RPMI7951 (cell line): ENCODE data around the gene TLX1. TPM values are rescaled to one million over a fixed set of nuclear protein-coding genes. Genes with fewer than 3 reads are reported as not detected.

ENCODE experiments used
- DNase-seq: peaks from one replicate; pipeline ENCODE4 v3.0.0-alpha.2; 2012; ENCODE audit warnings: low read depth
- total RNA-seq: library from RNA; depleted of rRNA; stranded (reverse); fragments of >200 nt; shearing (Covaris generic); gene quantifications from 2 replicates; pipeline ENCODE4 v1.2.3, GENCODE V29; 2014

The TLX1 gene
- total RNA-seq, 1 experiment from 2014 or later, result not detected

GRCh38 chr10:101112799-101113594 lies 18.1 kb upstream of the TLX1 start:
- DNase-seq, result no peak

- no peak for DNase-seq
These were observed 17.2 kb upstream of the TLX1 start for GRCh38 chr10:101113890-101114403.

DNA sequence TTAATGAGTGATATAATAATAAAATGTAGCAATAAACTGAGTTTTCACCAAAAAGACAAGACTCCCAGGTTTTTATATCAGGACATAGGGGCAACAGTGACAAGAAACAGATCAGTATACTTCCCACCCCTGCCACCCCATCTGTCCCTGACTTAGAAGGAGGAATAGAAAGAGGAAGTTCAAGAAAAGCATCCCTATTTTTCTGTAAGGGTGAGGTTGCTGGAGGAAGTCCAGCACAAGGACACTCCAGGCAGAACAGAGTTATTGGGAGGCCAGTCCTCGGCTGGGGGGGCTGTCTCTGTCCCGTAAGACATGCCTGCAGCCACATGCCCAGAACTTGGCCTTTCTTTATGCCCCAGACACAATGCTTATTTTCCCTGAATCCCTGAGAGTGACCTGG lies 16.5 kb upstream of the TLX1 start:
- no peak for DNase-seq

GRCh38 chr10:101116754-101117153 lies 14.3 kb upstream of the TLX1 start:
- no peak for DNase-seq

DNA sequence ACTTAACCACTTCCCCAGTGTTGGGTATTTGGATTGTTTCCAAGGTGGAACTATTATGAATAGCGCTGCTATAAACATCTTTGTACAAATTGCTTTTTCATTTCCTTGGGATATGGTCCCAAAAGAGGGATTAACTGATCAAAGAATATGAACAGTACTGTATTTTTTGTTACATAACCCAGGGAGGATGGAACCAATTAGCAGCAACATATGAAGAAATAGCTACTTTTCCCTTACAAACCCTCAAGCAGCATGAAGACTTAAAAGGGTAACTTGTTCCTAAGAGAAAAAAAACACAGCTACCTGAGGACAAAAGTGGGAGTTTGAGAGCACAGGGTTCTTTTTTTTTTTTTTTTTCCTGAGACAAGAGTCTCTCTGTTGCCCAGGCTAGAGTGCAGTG lies 13.1 kb upstream of the TLX1 start:
- DNase-seq, result no peak

- no peak for DNase-seq
These were observed 10.6 kb upstream of the TLX1 start for GRCh38 chr10:101120520-101120883.

DNA sequence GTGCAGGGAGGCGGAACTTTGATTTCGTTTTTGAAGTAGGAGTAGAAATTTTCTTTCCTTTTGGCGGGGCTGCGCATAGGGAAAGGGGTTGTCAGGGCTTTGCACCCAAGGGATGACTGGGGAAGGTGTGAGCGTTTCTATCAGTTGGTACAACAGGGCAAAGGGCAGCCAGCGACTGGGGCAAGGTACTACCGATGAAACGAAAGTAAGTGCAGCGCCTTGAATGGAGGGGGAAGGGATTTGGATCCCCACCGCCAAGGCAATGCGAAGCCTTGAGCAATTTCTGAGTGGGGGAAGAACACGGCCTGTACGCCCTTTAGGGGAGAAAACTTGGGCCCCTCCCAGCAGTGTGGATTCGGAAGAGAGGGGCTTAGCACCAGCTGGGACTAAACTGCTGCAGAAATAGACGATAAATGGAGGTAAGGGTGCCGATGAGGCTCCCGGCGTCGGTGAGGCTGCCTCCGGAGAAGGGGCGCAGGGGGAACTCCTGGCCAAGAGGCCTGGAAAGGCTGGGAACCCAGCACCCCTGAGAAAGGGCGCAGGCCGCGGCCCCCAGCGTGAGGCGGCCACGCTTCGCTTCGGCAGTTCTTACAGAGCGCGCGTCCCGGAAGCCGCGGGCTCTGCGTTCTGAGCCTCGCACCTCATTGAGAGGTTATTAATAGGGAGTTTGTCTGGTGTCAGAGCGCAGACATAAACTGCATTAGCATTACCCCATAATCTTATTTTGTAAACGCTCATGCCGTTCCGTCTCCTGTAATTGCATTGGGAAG lies 10.0 kb upstream of the TLX1 start:
- no peak for DNase-seq

DNA sequence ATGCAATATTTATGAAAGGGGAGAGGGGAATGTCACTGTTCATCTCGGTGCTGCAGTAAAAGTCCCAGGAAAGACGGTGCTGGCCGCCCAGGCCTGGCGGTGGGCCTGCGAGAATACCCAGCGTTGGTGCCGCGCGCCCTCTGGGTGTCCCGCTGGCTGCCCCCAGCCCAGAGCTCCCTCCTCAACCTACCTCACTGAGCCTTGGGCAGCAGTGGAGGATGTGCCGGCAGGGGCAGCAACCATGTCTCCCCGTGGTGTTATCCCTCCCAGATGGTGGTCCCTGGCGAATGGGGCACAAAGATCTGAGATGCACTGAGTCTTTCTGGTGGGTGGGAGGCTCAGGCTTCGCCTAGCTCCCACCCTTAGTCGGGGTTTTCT lies 9.5 kb upstream of the TLX1 start:
- DNase-seq, result no peak

- DNase-seq, result no peak
These were observed 8.6 kb upstream of the TLX1 start for GRCh38 chr10:101122270-101123084.

GRCh38 chr10:101123085-101123814 lies 7.8 kb upstream of the TLX1 start:
- no peak for DNase-seq

DNA sequence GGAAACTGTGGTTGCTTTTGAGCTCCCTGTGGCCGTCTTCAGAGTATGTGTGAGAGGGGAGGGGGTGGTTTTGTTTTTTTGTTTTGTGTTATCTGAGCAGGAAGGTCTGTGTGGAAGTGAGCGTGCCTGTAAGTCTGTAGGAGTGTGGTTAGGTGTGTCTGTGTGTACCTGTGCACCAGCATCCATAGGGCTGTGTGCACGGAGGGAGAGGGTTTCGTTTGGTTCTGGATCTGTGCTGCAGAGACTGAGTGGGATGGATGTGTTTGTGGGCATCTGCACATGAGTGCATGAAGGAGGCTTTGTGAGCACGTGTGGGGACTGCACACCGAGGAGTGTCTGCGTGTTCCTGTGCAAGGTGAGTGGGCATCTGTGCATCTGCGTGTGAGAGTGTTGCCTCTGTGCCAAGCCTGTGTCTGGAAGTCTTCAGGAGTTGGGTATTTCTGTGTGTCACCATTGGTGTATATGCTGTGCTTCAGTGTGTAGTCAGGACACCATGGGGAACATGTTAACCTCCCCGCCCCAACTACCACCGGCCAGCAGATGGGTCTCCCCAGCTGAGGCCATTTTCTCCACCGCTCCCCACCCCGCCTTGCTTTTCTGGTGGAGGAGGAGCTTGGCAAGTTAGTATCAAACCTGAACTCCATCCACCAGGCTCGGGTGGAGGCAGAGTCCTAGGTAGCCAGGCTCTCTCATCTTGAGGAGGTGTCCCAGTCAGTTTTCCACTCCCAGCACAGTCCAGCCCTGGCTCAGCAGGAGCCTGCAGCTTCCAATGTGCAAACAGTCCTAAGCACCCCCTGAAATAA lies 7.1 kb upstream of the TLX1 start:
- DNase-seq, result no peak

DNA sequence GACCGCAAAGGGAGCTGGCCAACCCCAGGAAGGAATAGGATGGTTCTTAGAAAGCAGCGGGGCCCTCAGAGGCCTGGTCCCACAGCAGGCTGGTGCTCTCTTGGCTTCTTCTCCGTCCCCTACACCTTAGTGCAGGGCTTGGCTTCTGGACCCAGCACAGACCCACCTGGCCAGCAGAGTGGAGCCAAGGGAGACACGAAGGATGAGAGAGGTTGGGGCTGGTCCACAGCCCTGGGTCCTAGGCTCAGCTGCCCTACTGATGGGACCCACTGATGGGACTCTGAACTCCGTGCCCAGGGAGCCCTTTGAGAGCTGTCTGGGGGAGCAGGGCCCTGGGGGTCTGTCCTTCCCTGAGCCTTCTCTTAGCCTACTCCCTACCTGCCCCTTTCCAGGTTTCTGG lies 6.2 kb upstream of the TLX1 start:
- no peak for DNase-seq

DNA sequence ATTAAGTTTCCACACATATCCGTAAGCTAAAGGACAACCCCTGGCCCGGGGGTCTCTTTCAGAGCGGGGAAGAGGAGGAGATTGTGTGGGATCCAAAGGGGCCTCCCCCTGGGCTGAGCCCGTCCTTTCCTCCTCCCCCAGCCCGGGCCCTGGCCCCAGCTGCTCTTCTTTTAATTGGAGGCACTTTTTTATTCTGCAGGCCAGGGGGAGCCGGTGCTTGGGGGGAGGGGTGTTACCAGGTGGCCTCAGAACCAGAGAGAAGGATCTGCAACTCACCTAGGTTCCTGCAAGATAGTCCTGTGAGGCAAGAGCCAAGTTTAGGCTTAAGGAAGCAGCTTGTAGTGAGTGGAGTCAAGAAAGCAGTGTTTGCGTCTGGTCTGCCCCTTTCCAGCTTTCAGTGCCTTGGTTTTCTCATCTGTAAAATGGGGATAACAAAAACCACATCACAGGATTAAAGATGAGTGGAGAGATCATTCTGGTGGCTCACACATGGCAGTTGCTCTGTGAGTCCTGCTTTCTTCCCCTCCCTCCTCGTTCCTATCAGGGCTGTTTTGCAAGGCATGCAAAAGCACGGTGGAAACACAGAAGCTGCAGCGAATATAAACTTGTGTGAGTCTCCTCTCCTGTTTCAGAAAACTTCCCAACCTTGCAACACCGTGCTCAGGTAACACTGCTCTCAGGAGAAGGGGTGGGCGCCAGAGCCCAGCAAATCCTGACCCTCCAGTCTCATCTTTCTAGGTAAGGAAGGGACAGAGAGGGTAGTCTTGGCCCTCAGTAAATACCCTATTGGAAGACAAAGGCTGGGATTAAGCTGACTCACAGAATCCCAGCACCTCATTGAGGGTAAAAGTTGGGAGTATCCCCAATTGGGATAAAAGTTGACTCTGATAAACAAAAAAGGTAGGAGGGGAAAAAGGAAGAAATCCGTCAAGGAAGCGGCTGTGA lies 4.1 kb upstream of the TLX1 start:
- DNase-seq, result no peak

- DNase-seq, result no peak
These were observed 959 bp upstream of the TLX1 start for GRCh38 chr10:101130141-101130540.

DNA sequence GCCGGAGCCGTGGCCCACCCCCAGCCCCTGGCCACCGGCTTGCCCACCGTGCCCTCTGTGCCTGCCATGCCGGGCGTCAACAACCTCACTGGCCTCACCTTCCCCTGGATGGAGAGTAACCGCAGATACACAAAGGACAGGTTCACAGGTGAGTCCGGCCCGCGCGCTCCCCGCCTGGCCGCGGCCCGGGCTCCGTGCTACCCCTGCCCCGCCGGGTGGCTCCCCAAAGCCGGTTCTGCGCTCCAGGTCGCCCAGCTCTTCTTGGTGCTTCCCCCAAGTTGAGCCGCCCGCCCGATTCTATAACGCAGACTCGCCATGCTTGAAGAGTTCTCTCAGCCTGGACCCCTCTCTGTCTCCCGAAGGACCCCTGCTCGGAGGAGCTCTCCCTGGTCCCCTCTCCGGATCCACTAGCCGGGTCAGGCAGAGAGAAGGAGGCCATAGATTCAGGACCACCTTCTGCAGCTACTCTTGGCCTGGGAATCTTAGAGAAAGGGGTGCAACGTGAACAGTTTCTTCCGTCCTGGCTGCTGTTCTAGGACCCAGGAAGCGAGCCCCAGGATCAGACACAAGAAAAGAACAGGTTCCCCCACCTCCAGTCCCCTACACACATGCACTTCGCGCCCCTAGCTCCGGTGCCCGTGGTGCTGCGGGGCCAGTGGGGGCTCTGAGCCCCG lies 999 bp downstream of the TLX1 start:
- no peak for DNase-seq

DNA sequence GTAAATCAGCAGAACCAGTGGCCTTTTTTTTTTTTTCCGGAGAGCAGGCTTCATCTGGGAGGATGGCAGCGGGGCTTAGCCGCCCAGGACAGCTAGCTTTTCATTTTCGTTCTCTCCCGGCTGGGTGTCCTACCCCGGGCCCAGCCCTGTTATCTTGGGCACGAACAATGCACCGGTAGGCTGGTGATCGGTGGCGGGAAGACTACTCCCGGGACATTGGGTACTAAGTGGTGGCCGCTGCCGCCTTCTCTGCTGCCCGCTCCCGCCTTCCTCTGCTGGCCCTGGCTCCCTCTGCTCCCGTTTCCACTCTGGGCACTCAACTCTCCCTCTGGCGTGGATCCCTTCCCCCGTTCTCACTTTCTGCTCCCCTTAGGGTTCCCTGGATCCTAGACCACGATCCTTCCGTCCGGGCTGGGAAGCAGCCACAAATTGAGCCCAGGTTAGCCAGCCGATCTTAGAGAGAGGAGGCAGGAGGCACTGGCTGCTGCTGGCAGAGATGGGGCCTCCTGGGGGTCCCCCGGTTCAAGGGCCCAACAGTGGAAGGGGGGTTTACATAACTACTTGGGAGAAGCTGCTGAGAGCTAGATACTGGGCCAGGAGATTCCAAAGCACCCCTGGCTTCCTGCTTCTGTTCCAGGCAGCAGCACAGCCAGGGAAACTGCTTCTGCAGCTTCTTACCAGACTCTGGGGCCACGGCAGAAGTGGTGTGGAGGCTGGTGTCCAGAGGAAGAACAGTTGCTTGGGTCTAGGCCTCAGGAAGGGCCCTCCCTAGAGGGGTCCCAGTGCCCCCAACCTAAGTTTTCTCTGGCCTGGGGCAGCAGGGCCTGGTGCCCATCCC lies 1.8 kb downstream of the TLX1 start:
- no peak for DNase-seq

DNA sequence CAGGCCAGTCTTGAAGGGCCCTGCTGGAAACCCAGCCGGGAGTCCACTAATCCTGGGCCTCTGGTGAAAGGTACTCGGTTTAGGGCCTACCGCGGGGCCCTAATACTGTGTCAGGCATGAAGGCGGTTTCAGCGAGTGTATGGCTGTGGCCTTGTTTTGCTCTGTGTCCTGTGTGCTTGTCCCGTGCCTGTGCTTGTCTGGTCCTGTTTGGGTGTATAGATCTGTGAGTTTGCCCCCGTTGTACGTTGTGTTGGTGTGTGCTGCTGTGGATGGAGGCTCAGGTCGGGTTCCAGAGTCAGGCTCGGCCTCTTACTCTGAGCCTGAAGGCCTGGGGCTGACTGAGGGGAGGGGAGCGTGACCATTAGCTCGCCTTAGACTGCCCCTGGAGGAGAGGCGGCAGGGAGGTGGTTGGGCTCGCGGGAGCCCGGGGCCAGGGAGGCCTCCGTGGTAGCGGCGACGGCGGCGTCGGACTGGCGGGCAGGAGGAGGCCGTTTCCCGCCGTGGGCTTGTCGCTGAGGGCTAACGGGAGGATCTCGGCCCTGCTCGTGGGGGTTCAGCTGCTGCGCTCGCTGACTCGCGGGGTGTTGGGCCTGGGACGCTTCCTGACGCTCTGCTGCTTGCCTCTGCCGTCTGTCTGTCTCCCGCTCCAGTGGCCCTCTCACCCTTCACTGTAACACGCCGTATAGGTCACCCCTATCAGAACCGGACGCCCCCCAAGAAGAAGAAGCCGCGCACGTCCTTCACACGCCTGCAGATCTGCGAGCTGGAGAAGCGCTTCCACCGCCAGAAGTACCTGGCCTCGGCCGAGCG lies 2.6 kb downstream of the TLX1 start:
- DNase-seq, result no peak
